MM.1S (cell line): Measurements from ENCODE around the gene NEXN.

ENCODE experiments used
- DNase-seq: peaks from one replicate; pipeline ENCODE4 v3.0.0-alpha.2; 2015
- H2AFZ ChIP-seq: fragments of 300-600 bp; sonication (generic); 2 replicates; pipeline ENCODE4 v1.6.0; 2016; ENCODE audit warnings: antibody characterized with exemption, low read length
- H3F3A ChIP-seq: fragments of 300-600 bp; sonication (generic); 2 replicates; pipeline ENCODE4 v1.6.1; 2016; ENCODE audit warnings: mild to moderate bottlenecking, antibody characterized with exemption, low read length, moderate library complexity, mixed read lengths; ENCODE audit not compliant: insufficient read depth
- H3K27ac ChIP-seq: fragments of 300-600 bp; sonication (generic); 2 replicates; pipeline ENCODE4 v1.5.1; 2016; ENCODE audit warnings: mild to moderate bottlenecking, low read length
- H3K27me3 ChIP-seq: fragments of 300-600 bp; sonication (generic); replicated peaks from 2 replicates; pipeline ENCODE4 v1.6.0; 2016; ENCODE audit warnings: low read length; ENCODE audit not compliant: insufficient read depth
- H3K36me3 ChIP-seq: fragments of 300-600 bp; sonication (generic); replicated peaks from 2 replicates; pipeline ENCODE4 v1.6.1; 2016; ENCODE audit warnings: mild to moderate bottlenecking, low read length, mixed read lengths; ENCODE audit not compliant: insufficient read depth
- H3K4me1 ChIP-seq: fragments of 300-600 bp; sonication (generic); 2 replicates; pipeline ENCODE4 v1.6.1; 2016; ENCODE audit warnings: low read length, mixed read lengths
- H3K4me2 ChIP-seq: fragments of 300-600 bp; sonication (generic); 2 replicates; pipeline ENCODE4 v1.6.0; 2016; ENCODE audit warnings: low read depth, low read length
- H3K4me3 ChIP-seq: fragments of 300-600 bp; sonication (generic); 2 replicates; pipeline ENCODE4 v1.5.1; 2016; ENCODE audit warnings: low read length, mixed read lengths
- H3K79me2 ChIP-seq: fragments of 300-600 bp; sonication (generic); 2 replicates; pipeline ENCODE4 v1.6.1; 2016; ENCODE audit warnings: mixed run types, low read length, mixed read lengths
- H3K9ac ChIP-seq: fragments of 300-600 bp; sonication (generic); 2 replicates; pipeline ENCODE4 v1.6.1; 2016; ENCODE audit warnings: low read length, mixed read lengths
- H3K9me2 ChIP-seq: fragments of 300-600 bp; sonication (generic); replicated peaks from 2 replicates; pipeline ENCODE4 v1.6.1; 2016; ENCODE audit warnings: mild to moderate bottlenecking, low read length, mixed read lengths; ENCODE audit not compliant: insufficient read depth
- H3K9me3 ChIP-seq: fragments of 300-600 bp; sonication (generic); replicated peaks from 2 replicates; pipeline ENCODE4 v1.6.1; 2016; ENCODE audit warnings: mild to moderate bottlenecking, low read length, mixed read lengths; ENCODE audit not compliant: insufficient read depth
- H4K20me1 ChIP-seq: fragments of 300-600 bp; sonication (generic); 2 replicates; pipeline ENCODE4 v1.6.1; 2016; ENCODE audit warnings: mild to moderate bottlenecking, low read length, moderate library complexity, mixed read lengths; ENCODE audit not compliant: insufficient read depth
- EZH2 ChIP-seq: fragments of 300-600 bp; sonication (generic); optimal IDR thresholded peaks from 2 replicates; pipeline ENCODE3; 2017; ENCODE audit warnings: low read depth, mild to moderate bottlenecking, antibody characterized with exemption, low read length, mixed read lengths
- EZH2phosphoT487 ChIP-seq: fragments of 300-600 bp; sonication (generic); IDR thresholded peaks from 2 replicates; pipeline ENCODE4 v1.6.1; 2018; ENCODE audit warnings: antibody characterized with exemption, low read length
- TF ChIP-seq, protein P1 (sequence below): fragments of 300-600 bp; sonication (generic); IDR thresholded peaks from 2 replicates; pipeline ENCODE4 v1.5.1; 2016; ENCODE audit warnings: antibody characterized with exemption, low read length, mixed read lengths

Gene NEXN

DNA sequence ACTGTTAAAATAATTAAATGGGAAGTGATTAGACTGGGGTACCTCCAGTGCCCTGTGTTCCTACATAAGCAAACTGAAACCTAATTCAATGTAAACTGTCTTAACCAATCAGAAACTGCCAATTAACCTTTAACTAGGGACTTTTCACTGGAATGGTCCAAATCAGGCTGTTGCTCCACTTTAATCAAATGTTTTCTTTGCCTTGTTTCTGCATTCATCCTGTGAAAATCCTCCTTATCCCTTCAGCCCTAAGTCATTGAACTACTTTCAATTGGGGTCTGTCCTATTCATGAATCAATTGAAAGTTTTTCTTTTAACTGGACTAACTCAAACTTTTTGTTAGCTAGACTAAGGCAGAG lies 95.6 kb downstream of the NEXN start:
- H3K27me3 ChIP-seq, result no peaks in the 10 kb centered on the region
- no peak for DNase-seq
- H4K20me1 ChIP-seq, result no peaks in the 10 kb centered on the region
- H3F3A ChIP-seq, result peaks cover 7% of the 10 kb centered on the region
- H3K79me2 ChIP-seq, result peaks cover 35% of the 10 kb centered on the region
- no peak overlapping the region for H3K9ac ChIP-seq
- H3K4me1 ChIP-seq, result no peaks in the 10 kb centered on the region; the same call in 1 of the 2 replicates
- no peaks in the 10 kb centered on the region for H3K9me3 ChIP-seq
- TF ChIP-seq, protein P1, sequence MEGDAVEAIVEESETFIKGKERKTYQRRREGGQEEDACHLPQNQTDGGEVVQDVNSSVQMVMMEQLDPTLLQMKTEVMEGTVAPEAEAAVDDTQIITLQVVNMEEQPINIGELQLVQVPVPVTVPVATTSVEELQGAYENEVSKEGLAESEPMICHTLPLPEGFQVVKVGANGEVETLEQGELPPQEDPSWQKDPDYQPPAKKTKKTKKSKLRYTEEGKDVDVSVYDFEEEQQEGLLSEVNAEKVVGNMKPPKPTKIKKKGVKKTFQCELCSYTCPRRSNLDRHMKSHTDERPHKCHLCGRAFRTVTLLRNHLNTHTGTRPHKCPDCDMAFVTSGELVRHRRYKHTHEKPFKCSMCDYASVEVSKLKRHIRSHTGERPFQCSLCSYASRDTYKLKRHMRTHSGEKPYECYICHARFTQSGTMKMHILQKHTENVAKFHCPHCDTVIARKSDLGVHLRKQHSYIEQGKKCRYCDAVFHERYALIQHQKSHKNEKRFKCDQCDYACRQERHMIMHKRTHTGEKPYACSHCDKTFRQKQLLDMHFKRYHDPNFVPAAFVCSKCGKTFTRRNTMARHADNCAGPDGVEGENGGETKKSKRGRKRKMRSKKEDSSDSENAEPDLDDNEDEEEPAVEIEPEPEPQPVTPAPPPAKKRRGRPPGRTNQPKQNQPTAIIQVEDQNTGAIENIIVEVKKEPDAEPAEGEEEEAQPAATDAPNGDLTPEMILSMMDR, result no peak
- TF ChIP-seq EZH2 (no peak), EZH2phosphoT487 (no peak)
- no peak overlapping the region for H3K27ac ChIP-seq
- H3K4me2 ChIP-seq, result no peak overlapping the region
- no peak overlapping the region for H2AFZ ChIP-seq
- H3K36me3 ChIP-seq, result no peaks in the 10 kb centered on the region
- H3K4me3 ChIP-seq, result no peak overlapping the region
- H3K9me2 ChIP-seq, result no peaks in the 10 kb centered on the region

DNA sequence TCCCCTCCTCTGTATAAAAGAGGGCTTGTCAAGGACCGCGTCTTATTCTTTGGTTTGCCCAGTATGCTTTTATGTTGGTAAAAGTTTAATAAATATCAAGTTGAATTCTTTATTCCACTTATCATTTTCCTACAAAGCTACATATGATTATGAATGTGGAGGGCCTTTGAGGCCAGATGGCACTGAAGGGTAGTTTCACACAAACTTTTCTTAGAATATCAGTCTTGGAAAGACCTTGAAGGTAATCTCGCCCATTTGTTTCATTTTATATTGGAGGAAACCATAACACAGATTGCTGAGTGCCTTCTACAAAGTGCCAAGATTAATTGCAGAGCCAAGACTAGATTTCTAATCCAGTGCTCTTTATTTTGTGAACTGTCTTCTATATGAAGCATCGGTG lies 96.2 kb downstream of the NEXN start:
- no peak overlapping the region for H3K4me3 ChIP-seq
- no peaks in the 10 kb centered on the region for H4K20me1 ChIP-seq
- H3K4me2 ChIP-seq, result no peak overlapping the region
- no peak for DNase-seq
- no peaks in the 10 kb centered on the region for H3K9me3 ChIP-seq
- H3K9ac ChIP-seq, result no peak overlapping the region
- peaks cover 1% of the 10 kb centered on the region; the same call in 1 of the 2 replicates for H3F3A ChIP-seq
- H3K27me3 ChIP-seq, result no peaks in the 10 kb centered on the region
- TF ChIP-seq EZH2phosphoT487, result no peak
- H3K27ac ChIP-seq, result no peak overlapping the region
- no peaks in the 10 kb centered on the region; the same call in 1 of the 2 replicates for H3K4me1 ChIP-seq
- H2AFZ ChIP-seq, result no peak overlapping the region
- peaks cover 35% of the 10 kb centered on the region for H3K79me2 ChIP-seq
- no peaks in the 10 kb centered on the region for H3K36me3 ChIP-seq
- no peaks in the 10 kb centered on the region for H3K9me2 ChIP-seq

DNA sequence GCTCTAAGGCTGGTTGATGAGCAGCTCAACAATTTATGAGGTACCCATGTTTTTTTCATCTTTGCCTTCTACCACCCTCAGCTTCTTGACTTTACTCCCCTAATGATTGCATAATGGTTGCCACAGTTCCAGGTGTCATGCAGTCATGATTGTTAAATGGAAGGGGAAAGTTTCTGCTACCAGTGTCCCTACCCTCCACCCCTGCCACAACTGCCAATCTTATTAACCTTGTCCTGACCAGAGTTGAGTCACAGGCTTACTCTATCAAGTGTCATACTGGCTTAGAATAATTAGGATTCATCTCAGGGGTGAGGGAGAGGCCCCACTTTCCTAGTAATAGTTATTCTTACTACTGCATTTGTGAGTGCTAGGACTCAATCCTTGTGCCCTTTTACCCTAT lies 98.4 kb downstream of the NEXN start:
- no peaks in the 10 kb centered on the region for H3K9me2 ChIP-seq
- H3K9me3 ChIP-seq, result no peaks in the 10 kb centered on the region
- no peak overlapping the region for H3K4me2 ChIP-seq
- no peaks in the 10 kb centered on the region for H3K36me3 ChIP-seq
- no peaks in the 10 kb centered on the region for H4K20me1 ChIP-seq
- DNase-seq, result no peak
- H3K27ac ChIP-seq, result no peak overlapping the region
- no peaks in the 10 kb centered on the region for H3K27me3 ChIP-seq
- no peak overlapping the region for H3K9ac ChIP-seq
- no peak overlapping the region for H2AFZ ChIP-seq
- H3K4me3 ChIP-seq, result no peak overlapping the region
- H3F3A ChIP-seq, result no peaks in the 10 kb centered on the region
- peaks cover 16% of the 10 kb centered on the region; the same call in 1 of the 2 replicates for H3K79me2 ChIP-seq
- no peak for TF ChIP-seq EZH2
- TF ChIP-seq EZH2phosphoT487, result no peak
- TF ChIP-seq, protein P1, result no peak
- H3K4me1 ChIP-seq, result no peaks in the 10 kb centered on the region

DNA sequence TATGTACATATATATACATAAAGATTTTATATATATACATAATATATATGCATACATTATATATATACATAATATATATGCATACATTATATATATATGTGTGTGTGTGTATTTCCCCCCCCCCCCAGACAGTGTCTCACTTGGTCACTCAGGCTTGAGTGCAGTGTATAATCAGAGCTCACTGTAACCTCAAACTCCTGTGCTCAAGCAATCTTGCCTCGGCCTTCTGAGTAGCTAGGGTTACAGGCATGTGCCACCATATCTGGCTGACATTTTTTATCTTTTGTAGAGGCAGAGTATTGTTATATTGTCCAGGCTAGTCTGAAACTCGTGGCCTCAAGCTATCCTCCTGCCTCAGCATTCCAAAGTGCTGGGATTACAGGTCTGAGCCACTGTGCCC lies 99.5 kb downstream of the NEXN start:
- no peaks in the 10 kb centered on the region for H3K27me3 ChIP-seq
- no peaks in the 10 kb centered on the region for H3K4me1 ChIP-seq
- H2AFZ ChIP-seq, result no peak overlapping the region
- H4K20me1 ChIP-seq, result no peaks in the 10 kb centered on the region
- no peak overlapping the region for H3K9ac ChIP-seq
- no peaks in the 10 kb centered on the region for H3F3A ChIP-seq
- no peaks in the 10 kb centered on the region for H3K36me3 ChIP-seq
- H3K79me2 ChIP-seq, result peaks cover 13% of the 10 kb centered on the region; the same call in 1 of the 2 replicates
- H3K4me3 ChIP-seq, result no peak overlapping the region
- H3K9me2 ChIP-seq, result no peaks in the 10 kb centered on the region
- H3K4me2 ChIP-seq, result no peak overlapping the region
- no peaks in the 10 kb centered on the region for H3K9me3 ChIP-seq
- no peak overlapping the region for H3K27ac ChIP-seq
- TF ChIP-seq, protein P1, result no peak
- TF ChIP-seq EZH2 (no peak), EZH2phosphoT487 (no peak)
- no peak for DNase-seq
